ENCODE measurements around the gene IMMP2L. TPM values are rescaled to one million over a fixed set of nuclear protein-coding genes. Genes with fewer than 3 reads are reported as not detected.

IMMP2L gene
- total RNA-seq, 1 donor: 19.9 TPM

DNA sequence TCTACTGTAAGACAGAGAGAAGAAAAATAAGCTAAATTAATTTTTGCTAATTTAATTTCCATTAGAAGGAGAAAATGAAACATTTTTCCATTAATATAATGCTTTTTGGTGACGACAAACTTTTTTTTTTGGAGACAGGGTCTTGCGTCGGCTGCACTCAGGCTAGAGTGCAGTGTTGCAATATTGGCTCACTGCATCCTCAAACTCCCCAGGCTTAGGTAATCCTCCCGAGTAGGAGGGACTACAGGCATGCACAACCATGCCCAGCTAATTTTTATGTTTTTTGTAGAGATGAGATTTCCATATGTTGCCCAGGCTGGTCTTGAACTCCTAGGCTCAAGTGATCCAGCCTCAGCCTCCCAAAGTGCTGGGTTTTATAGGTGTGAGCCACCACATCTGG lies 701.1 kb downstream of the IMMP2L start:
- H3K4me2 ChIP-seq (ENCODE audit: insufficient read depth, low read length): no peak overlapping the region

DNA sequence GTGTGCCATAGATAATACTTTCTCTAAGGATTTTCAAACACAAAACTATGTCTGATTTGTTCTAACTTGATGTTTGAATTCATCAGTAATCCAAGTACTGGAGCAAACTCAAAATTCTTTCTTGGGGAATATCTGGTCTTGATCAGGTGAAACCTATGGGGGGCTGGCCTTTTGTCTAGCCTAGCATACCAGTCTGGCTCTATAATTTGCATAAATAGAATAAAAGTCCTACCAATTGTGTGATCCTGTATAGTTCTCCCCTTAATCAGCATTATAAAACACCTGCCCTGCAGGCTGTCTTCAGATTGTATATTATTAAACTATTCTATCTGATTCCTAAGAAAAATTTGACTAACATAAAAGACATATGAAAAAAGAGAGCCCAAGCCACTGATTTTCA lies 705.2 kb downstream of the IMMP2L start:
- Histone ChIP-seq H3K4me1 (ENCODE audit: insufficient read depth, low read length) (no peaks in the 10 kb centered on the region), H2AFZ (ENCODE audit: low read length) (no peak overlapping the region), H3K36me3 (ENCODE audit: insufficient read depth, low read length) (no peaks in the 10 kb centered on the region), H3K79me2 (ENCODE audit: insufficient read depth, low read length) (no peaks in the 10 kb centered on the region), H3K27me3 (ENCODE audit: insufficient read depth, low read length) (no peaks in the 10 kb centered on the region), H3K4me3 (ENCODE audit: insufficient read depth, low read length) (no peak overlapping the region), H3K27ac (ENCODE audit: low read depth, low read length) (no peak overlapping the region), H3K4me2 (ENCODE audit: insufficient read depth, low read length) (no peak overlapping the region), H3K9me3 (ENCODE audit: low read depth, low read length) (no peaks in the 10 kb centered on the region), H4K20me1 (ENCODE audit: insufficient read depth, low read length) (no peaks in the 10 kb centered on the region)
- TF ChIP-seq, protein P1, sequence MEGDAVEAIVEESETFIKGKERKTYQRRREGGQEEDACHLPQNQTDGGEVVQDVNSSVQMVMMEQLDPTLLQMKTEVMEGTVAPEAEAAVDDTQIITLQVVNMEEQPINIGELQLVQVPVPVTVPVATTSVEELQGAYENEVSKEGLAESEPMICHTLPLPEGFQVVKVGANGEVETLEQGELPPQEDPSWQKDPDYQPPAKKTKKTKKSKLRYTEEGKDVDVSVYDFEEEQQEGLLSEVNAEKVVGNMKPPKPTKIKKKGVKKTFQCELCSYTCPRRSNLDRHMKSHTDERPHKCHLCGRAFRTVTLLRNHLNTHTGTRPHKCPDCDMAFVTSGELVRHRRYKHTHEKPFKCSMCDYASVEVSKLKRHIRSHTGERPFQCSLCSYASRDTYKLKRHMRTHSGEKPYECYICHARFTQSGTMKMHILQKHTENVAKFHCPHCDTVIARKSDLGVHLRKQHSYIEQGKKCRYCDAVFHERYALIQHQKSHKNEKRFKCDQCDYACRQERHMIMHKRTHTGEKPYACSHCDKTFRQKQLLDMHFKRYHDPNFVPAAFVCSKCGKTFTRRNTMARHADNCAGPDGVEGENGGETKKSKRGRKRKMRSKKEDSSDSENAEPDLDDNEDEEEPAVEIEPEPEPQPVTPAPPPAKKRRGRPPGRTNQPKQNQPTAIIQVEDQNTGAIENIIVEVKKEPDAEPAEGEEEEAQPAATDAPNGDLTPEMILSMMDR (IDR thresholded peaks at IDR 0.05; ENCODE audit: extremely low read depth, low read depth, low read length): no peak
- DNase-seq (ENCODE audit: insufficient read length, low spot score, missing footprints): no peak

More for the DNA sequence above, 701.1 kb downstream of the IMMP2L start:
- DNase-seq (ENCODE audit: insufficient read length, low spot score, missing footprints): no peak
- Histone ChIP-seq H3K4me1 (ENCODE audit: insufficient read depth, low read length) (no peaks in the 10 kb centered on the region), H3K36me3 (ENCODE audit: insufficient read depth, low read length) (no peaks in the 10 kb centered on the region), H4K20me1 (ENCODE audit: insufficient read depth, low read length) (no peaks in the 10 kb centered on the region), H3K79me2 (ENCODE audit: insufficient read depth, low read length) (no peaks in the 10 kb centered on the region), H3K9me3 (ENCODE audit: low read depth, low read length) (no peaks in the 10 kb centered on the region), H3K27ac (ENCODE audit: low read depth, low read length) (no peak overlapping the region), H2AFZ (ENCODE audit: low read length) (no peak overlapping the region), H3K4me3 (ENCODE audit: insufficient read depth, low read length) (no peak overlapping the region), H3K27me3 (ENCODE audit: insufficient read depth, low read length) (no peaks in the 10 kb centered on the region)
- TF ChIP-seq, protein P1 (IDR thresholded peaks at IDR 0.05; ENCODE audit: extremely low read depth, low read depth, low read length): no peak

DNA sequence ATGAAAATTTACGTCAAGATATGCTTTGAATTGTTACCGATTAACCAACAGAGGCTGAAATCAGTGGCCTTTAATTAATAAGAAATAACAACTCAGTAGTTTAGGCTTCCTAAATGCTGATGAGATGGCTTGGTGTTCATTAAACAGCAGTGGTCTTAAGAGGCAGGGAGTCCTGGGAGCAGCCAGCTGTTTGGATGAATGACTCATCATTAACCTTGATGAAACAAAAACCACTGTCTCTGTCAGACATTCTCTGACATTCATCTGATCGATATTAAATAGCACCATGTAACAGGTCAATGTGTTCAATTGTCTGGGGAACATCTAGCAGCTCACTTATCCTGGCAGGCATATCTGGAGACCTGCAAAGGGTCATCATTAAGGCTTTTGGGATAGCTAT lies 705.6 kb downstream of the IMMP2L start:
- Histone ChIP-seq H4K20me1 (ENCODE audit: insufficient read depth, low read length) (no peaks in the 10 kb centered on the region), H3K27me3 (ENCODE audit: insufficient read depth, low read length) (no peaks in the 10 kb centered on the region), H3K4me2 (ENCODE audit: insufficient read depth, low read length) (no peak overlapping the region), H2AFZ (ENCODE audit: low read length) (no peak overlapping the region), H3K36me3 (ENCODE audit: insufficient read depth, low read length) (no peaks in the 10 kb centered on the region), H3K27ac (ENCODE audit: low read depth, low read length) (no peak overlapping the region), H3K9me3 (ENCODE audit: low read depth, low read length) (no peaks in the 10 kb centered on the region), H3K4me1 (ENCODE audit: insufficient read depth, low read length) (no peaks in the 10 kb centered on the region), H3K79me2 (ENCODE audit: insufficient read depth, low read length) (no peaks in the 10 kb centered on the region), H3K4me3 (ENCODE audit: insufficient read depth, low read length) (no peak overlapping the region)
- TF ChIP-seq, protein P1 (IDR thresholded peaks at IDR 0.05; ENCODE audit: extremely low read depth, low read depth, low read length): no peak
- no peak for DNase-seq (ENCODE audit: insufficient read length, low spot score, missing footprints)

DNA sequence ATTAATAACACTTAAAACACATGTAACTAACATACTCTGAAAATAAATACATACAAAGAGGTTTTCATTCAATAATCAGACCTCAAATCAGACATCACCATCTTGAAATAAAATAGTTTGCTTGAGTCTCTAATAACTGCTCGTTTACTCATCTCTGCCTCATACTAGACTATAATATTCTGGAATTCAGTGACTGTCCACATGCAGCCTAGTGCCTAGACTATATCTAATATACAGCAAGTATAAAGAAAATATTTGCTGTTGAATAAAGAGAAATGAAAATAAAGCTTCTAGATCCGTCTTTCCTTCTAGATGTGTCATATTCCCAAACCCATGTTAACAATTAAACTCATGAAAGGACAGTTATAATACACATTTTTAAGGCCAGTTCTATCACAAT lies 707.6 kb downstream of the IMMP2L start:
- Histone ChIP-seq H3K4me2 (ENCODE audit: insufficient read depth, low read length) (no peak overlapping the region), H3K4me3 (ENCODE audit: insufficient read depth, low read length) (no peak overlapping the region), H3K79me2 (ENCODE audit: insufficient read depth, low read length) (no peaks in the 10 kb centered on the region), H3K9me3 (ENCODE audit: low read depth, low read length) (no peaks in the 10 kb centered on the region), H3K36me3 (ENCODE audit: insufficient read depth, low read length) (no peaks in the 10 kb centered on the region), H3K27ac (ENCODE audit: low read depth, low read length) (no peak overlapping the region), H4K20me1 (ENCODE audit: insufficient read depth, low read length) (no peaks in the 10 kb centered on the region), H2AFZ (ENCODE audit: low read length) (no peak overlapping the region), H3K4me1 (ENCODE audit: insufficient read depth, low read length) (no peaks in the 10 kb centered on the region), H3K27me3 (ENCODE audit: insufficient read depth, low read length) (no peaks in the 10 kb centered on the region)
- DNase-seq (ENCODE audit: insufficient read length, low spot score, missing footprints): no peak
- TF ChIP-seq, protein P1 (IDR thresholded peaks at IDR 0.05; ENCODE audit: extremely low read depth, low read depth, low read length): no peak

All from osteoblast (primary cell).